Activated CD8-positive, alpha-beta memory T cell treated with anti-CD3 and anti-CD28 coated beads for 48 hours (primary cell): ENCODE results near the gene MYO16.
"Not testable (repeated sequence)": the region's sequence is repeated elsewhere in the genome, so short reads cannot be mapped to it uniquely, and the experiment has no call there.

Experiments used
- DNase-seq, 3 experiments: peaks; one replicate each; pipeline ENCODE4 v3.0.0-alpha.2; 2020; ENCODE audit warnings: low read depth in 2 of 3, low spot score in 2 of 3

MYO16 gene

GRCh38 chr13:108741930-108742329 lies 112.5 kb downstream of the MYO16 start:
- no peak for DNase-seq

- DNase-seq = no peak
Measured at GRCh38 chr13:108742701-108743451, 113.5 kb downstream of the MYO16 start.

DNA sequence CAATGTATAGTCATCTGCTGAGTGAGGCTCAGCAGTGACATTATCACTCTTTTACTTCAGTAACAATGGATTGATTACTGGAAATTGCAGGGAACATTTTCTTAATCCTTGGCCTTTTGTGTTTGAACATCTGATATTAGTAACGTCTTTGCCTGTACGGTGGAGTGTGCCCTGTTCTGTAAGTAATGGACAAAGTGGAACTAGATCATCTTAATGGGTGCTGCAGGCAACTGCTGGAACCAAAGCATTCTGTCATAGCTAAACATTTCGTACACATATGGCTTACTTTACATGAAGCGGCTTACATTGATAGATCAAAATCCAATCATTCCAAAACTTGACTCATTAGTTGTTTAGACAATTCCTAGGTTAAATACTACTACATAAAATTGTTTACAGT lies 114.1 kb downstream of the MYO16 start:
- DNase-seq = no peak

GRCh38 chr13:108747843-108748242 lies 118.4 kb downstream of the MYO16 start:
- DNase-seq = no peak

- DNase-seq = no peak
Measured at GRCh38 chr13:108752276-108752675, 122.9 kb downstream of the MYO16 start.

DNA sequence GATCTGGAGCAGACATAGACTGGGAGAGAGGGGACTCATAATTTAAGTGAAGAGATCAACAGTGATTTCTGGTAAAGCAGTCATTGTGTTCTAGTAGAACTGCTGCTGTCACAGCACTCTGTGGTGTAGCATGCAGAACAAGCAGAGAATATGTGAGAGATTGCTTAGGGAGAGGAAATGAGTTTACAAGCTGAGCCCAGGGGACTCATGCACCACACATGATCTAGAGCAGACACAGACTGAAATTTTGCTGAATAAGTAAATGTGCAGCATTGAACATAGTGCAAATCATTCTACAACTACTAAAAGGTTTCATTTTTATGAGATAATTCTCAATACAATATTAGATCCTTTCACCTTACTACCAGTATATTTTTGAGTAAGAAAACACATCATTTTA lies 125.7 kb downstream of the MYO16 start:
- DNase-seq = no peak

GRCh38 chr13:108760129-108760528 lies 130.7 kb downstream of the MYO16 start:
- DNase-seq = no peak

DNA sequence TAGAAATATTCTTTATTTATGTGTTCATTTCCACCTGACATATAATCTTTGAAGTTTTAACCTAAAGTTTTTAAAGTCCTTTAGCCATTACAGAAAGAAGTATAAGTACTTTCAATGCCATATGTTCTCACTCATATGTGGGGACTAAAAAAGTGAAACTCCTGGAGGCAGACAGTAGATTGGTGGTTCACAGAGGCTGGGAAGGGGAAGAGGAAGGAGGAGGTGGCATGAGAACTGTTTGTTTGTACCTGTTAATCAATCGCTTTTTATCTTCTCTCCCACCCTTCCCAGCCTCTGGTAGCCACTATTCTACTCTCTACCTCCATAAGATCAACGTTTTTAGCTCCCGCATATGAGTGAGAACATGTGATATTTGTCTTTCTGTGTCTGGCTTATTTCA lies 131.1 kb downstream of the MYO16 start:
- DNase-seq = no peak

- DNase-seq = no peak
Measured at GRCh38 chr13:108768035-108768434, 138.6 kb downstream of the MYO16 start.

DNA sequence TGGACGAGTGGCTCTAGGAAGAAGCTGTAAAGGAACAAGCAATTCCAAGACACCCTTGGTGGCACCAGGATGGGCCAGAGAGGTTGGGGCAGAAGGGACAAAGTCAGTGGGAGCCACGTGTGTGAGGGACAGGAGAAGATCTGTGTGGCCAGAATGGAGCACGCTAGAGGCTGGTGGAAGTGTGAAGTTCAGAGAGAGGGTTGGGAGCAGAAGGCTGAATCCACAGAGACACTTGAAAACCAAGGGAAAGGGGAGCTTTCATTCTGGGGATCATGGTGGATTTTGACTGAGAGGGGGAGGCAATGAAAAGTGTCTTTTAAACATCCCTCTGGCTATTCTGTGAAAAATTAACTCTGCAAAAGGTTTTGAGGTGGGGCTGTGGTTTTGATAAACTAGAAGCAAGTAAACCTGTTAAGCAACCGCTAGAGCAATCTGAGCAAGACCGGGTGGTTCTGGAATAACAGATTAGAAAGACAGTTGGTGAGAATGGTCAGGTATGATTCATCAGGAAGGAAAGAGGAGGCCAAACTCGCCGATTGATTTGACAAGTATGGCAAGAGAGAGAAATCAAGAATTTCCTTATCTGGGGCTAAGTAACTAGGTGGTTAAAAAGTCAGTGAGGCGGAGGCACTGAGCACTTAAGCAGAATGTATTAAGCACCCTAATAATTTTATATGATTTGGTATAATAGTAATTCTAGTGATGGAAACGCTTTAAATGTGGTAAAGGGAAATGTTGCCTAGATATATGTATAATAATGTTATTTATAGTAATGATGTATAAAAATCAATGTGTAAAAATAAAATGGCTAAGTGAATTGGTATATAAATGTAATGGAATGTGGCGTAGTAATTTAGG lies 140.0 kb downstream of the MYO16 start:
- no peak for DNase-seq

DNA sequence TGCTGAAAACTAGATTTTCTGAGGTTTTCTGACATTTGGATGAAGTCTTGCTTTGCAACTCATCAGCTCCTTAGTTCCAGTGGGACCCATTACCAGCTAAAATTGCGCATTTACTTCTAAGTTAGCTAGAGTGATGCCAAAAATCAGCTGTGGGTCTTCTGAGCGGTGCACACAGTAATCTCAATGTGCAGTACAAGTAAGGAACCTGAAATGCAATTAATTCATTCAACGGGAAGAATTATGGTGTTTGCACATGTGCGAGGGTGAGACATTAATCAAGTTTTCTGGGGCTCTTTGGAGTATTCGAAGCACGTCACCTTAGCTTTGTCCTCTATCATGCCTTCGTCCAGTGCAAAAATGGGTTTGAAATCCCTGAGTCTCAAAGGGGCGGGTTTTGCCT lies 146.2 kb downstream of the MYO16 start:
- no peak for DNase-seq

GRCh38 chr13:108776650-108777049 lies 147.2 kb downstream of the MYO16 start:
- DNase-seq = no peak

DNA sequence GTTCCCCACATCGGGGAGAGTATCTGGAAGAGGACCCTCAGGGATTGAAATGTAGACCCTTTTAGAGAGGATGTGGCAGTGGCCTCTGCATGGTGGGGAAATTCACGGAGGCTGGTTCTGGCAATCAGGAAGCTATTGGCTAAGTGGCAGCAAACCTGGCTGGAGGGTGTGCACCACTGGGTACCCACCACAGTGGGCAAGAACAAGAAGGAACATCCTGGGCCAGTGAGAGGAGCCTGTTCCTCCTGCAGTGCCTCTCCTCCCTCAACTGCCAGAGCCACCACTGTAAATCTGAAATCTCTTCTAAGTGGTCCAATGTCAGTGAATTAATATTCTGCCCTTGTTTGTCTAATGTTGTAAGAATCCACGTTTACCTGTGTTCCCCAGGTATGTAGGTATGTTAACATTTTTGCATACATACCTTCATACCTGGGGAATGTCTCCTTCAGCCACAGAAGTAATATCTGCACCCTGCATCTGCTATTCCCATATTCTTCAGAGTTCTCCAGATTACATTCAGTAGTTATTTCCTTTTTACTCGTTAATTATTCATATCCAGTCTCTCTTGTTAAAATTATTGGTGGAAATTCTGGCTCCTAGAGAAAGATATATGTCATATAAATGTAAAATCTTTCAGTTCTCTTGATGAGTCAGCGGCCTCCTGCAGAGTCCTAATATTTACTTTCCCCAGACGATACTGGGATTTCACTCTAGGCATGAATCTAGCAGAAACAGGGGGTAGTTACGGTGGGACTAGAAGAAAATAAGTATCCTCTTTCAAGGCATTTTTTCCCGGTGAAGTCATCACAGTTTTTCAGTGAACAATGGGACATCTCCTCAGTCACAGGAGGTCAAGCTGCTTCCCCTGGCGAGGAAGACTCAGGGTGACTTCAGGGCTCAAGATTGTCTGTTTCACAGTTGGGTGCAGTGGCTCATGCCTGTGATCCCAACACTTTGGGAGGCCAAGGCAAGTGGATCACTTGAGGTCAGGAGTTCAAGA lies 148.3 kb downstream of the MYO16 start:
- DNase-seq = no peak

- DNase-seq = no peak
Measured at GRCh38 chr13:108779308-108779707, 149.9 kb downstream of the MYO16 start.

GRCh38 chr13:108780706-108781105 lies 151.3 kb downstream of the MYO16 start:
- no peak for DNase-seq

- no peak for DNase-seq
Measured at GRCh38 chr13:108781312-108781711, 151.9 kb downstream of the MYO16 start.

DNA sequence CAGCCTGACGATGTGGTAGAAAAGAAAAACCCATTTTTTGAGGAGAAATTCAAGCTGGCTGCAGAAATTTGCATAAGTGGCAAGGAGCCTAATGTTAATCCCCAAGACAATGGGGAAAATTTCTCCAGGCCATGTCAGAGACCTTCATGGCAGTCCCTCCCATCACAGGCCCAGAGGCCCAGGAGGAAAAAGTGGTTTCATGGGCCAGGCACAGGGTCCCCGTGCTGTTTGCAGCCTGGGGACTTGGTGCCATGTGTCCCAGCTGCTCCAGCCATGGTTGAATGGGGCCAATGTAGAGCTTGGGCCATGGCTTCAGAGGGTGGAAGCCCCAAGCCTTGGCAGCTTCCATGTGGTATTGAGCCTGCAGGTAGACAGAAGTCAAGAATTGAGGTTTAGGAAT lies 153.1 kb downstream of the MYO16 start:
- not testable (repeated sequence) for DNase-seq

DNA sequence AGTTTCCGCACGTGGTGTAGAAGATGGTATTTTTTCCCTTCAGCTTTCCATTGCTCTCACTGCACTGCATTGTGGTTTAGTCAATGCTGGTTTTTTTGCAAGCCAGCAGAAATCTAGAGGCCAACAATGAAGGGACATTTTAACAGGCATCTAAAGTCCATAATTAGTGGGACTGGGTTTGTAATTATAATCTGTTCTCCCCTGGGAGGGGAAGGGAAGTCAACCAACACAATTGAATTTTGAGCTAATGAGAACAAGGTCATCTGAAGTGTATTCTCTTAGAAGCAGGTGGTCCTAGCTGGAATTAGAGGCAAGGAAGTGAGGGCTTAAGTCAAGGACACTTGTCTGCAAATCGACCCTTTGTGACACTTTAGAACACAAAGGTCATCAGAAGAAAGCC lies 156.4 kb downstream of the MYO16 start:
- no peak for DNase-seq

- no peak for DNase-seq
Measured at GRCh38 chr13:108786456-108787200, 157.2 kb downstream of the MYO16 start.

DNA sequence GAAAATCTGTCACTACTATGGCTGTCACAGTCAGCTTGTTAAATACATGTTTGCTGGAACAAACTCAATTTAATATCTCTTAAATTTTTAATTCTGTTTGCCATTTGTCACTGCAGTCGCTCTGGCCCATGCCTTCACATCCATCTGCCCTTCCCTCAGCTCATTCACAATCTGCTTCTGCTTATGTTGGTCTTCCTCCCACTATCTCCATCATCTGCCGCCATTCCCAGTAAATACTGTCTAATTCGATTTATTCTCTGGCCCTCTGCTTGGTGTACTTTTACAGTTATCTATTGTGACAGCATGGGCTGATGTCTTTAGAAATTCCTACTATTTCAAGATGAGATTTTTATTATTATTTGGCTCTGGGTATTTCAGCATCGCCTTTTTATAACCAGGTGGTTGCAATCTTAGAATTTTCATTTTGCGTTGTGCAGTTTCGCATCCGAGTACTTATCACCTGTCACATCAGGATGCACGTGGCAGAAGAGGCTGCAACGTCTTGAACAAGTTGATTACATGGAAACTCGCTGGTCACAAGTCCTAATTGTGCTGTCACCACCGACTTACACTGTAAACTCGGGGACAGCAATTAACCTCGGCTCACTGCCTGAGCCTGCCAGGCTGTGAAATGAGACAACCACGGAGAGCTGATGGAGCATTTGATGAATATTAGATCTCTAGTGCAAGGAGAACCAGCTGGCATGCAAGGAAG lies 158.4 kb downstream of the MYO16 start:
- no peak for DNase-seq
